Right lung (tissue), 5 donors: ENCODE results near the gene LMBRD2. TPM values are rescaled to one million over a fixed set of nuclear protein-coding genes. Genes with fewer than 3 reads are reported as not detected.

Experiments
- DNase-seq, 2 donors: peaks; one replicate each; pipeline ENCODE4 v3.0.0-alpha.2; 2013
- polyA plus RNA-seq, 5 donors: library from polyadenylated mRNA; unstranded; fragments of 120-200 nt; gene quantifications; one replicate each; pipeline versions ENCODE4 v1.2.1 to v1.2.3, GENCODE V29; 2013; ENCODE audit warnings: inconsistent platforms in 1 of 5, low replicate concordance in 1 of 5; ENCODE audit not compliant: insufficient read length in 5 of 5, insufficient read depth in 1 of 5

The LMBRD2 gene
- polyA plus RNA-seq, 5 donors, result 7.6 to 11.9 (median 11.9) TPM

DNA sequence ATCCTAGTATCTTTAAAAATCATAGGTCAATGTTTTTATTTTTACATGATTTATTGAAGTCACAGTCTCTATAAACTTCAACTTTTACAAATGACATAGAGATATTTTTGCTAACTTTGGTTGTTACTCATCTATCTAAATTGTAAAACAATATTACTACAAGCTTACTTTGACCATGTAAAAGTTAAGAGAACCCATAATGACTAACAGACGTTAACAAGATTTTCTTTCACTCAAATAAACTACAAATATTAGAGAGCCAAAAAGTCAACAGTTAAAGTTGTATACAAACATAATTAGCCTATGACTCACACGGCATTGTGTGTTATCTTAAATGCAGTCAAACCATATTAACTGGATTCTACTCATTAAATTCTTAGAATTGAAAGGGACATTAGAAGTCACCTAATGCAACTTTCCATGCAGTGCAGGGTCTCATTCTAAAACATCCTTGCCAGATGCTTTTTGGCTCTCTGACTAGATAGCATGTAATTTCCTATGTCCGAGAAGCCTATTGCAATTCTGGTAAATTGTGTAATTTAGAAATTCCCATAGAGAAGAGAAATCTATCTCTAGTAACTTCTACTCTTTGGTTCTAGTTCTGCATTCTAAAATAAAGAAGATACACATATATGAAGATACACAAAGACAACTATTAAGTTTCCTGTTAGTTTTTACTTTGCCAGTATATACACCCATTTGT lies 42.8 kb downstream of the LMBRD2 start:
- peak; percentile 5 to 20 for DNase-seq

DNA sequence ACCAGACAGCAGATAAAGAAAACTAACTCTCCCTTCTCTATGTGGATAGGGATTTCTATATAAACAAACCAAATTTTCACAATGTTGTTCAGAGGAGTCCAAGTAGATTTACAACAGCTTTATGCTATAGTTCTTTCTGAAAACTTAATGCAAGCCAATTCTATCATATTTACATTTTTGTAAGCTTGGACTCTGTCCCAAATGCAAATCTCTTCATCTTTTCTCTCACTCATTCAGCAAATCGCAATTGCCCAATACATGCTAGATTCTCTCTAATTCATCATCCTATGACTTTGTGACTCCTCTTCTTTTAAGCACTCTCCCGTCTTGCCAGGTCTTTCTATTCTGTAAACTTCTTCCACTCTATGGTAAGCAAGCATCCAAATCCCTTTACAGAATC lies 45.9 kb downstream of the LMBRD2 start:
- peak; percentile 47 to 57 for DNase-seq

DNA sequence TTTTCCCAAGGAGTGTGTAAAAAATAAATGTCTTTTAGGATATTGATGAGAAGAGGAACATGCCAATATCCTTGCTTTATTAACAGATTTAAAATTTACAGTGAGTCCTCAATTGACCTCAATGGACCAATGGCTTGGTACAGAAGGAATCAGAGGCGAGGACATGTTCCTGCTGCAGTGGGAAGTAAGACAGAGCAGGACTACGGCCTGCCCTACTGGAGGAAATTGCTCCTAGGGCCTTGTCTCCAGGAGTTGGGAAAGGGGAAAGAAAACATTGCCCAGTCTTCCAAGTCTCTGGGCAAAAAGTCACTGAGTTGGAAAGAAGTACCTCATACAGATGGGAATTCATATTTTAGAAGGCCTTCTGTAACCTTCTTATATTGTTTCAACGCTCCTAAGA lies 51.9 kb downstream of the LMBRD2 start:
- DNase-seq, result no peak

DNA sequence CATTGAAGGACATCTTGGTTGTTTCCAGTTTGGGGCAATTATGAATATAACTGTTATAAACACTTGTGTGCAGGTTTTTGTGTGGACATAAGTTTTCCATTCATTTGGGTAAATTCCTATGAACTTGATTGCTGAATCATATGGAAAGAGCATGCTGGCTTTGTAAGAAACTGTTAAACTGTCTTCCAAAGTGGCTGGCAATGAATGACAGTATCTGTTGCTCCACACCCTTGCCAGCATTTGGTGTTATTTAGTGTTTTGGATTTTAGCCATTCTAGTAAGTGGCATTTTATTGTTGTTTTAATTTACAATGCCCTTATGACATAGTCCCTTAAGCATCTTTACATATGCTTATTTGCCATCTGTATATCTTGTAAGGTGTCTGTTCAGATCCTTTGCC lies 55.2 kb downstream of the LMBRD2 start:
- no peak for DNase-seq

DNA sequence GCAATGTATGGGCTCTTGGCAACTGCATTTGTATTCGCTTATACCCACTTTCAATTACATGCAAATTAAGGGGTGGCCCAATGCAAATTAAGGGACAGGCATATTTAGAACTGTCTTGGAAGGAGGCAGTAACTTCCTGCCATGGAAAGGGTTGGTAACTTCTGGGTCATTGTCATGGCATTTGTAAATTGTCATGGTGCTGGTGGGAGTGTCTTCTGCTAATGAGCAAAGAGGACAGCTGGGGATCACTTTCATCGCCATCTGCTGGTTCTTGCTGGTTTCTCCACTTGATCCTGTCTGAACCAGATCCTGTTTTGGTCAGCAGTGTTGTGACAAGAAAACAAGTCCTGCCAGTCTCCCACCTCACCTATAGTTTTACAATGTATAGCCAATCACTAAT lies 61.7 kb downstream of the LMBRD2 start:
- no peak for DNase-seq

DNA sequence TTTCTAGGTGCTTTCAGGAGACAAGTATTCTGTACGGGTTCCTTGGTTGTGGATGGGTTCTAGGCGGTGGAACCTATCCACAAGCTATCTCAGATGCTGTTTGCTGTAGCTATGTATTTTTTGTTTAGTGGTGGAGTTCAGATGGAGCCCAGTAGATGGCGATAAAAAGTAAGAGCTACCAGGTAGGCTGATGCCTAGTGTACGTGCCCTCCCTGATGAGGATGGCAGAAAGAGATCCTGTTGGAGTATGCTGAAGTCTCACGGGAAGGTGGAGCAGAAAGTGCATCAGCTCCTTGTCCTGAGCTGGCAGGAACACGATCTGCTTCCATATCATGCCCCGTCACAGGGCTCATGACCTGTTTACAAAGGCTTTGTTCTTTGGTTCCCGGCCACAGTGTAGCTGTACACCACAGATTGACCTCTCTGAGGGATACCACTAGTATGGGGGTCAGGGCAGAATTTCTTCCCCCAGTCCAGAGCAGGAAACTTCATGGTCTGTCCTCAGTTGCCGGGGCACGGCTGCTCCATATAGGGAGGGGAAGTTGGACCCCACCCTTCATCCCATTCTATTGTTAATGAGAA lies 72.4 kb downstream of the LMBRD2 start:
- DNase-seq, result peak; percentile 28 to 50

DNA sequence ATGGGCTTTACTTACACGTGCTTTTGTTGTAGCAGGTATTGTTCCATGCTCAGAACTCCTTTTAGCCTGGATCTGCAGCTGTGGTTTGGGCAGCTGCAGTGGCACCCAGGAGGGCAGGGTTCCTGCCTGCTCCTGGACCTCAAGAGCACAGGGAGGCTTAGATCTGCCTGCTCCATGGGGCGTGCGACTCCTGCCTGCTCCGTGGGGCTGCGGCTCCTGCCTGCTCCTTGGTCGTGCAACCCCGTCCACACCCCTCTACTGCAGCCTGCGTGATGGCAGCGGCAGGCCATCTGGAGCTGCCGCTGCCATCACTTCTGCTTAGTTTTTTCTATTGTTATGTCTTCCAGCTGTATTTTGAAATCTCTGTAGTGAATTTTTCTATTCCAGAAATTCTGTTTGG lies 73.3 kb downstream of the LMBRD2 start:
- DNase-seq, result no peak

DNA sequence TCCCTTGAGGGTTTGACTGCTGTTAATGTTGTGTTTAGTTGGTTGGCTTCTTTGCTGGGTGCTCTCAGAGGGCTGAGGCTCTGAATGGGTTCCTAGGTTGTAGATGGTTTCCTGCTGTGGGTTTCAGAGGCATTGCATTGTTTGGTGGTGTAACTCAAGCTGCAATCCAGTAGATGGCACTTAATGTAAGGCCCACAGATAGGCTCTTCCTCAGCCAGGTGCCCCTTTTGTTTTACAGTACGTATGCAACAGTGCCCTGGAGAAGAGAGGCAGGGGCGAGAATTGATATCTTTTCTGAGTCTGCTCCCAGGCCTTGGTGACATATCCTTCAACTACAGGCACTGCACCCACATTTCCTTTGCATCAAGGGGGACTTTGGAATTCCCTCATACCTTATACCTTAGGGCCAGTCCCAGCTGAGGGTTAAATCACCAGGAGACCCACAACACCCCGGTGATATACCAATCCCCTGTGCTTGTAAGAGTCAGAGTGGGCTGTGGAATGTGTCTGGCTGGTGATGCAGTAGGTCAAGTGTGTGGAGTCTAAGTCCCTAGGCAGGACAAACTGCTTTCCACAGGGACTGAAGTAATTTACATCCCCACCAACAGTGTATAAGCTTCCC lies 78.0 kb downstream of the LMBRD2 start:
- no peak for DNase-seq

DNA sequence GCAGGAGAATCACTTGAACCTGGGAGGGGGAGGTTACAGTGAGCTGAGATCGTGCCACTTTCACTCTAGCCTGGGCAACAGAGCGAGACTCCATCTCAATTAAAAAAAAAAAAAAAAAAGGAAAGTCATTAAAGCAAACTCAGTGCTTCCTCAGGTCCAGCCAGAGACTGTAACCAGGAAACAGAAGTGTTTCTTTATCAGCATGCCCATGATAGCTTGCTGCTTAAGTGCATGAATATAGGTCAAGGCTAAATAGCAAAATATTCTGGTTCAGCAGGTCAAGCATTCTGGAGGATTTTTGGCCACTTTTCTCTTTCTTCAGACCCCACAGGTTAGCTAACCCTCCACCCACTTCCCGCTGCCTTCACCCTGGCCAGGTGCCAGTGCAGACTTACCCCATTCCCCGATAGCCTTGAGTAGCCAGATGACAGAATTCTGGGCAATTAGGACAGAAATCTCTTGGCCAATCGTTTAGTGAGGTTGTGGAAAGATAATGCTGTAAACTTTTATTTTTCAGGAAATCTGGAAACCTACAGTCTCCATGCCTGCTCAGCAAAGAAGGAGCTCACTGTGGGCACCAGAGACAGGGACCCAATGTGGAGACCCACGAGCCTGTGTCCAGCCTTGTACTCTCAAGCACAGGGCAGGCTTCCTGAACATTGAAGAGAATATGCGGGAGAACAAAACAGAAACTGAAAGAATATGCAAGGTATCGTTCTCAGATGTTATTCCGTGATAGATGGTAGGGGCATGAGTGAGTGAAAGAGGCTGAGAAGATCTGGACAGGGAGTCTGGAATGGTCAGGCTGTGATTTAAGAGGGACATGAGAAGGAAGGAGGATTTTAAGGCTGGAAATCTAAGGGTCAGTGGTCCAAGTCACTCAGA lies 80.8 kb downstream of the LMBRD2 start:
- DNase-seq, result no peak

DNA sequence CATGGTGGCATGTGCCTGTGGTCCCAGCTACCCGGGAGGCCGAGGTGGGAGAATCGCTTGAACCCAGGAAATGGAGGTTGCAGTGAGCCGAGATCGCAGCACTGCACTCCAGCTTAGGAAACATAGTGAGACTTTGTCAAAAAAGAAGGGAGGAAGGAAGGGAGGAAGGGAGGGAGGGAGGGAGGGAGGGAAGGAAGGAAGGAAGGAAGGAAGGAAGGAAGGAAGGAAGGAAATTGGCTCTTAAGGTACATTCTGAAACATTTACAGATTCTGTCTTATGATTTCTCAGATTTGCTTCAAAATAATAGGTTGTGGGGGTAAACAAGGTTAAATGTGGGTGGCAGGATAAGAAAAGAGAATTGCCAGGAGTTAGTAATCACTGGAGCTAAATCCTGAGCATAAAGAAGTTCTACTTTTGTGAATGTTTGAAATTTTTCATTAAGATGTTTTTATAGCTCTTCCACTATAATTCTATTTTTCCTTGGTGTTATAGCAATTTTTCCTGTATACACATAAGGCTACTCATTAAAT lies 82.9 kb downstream of the LMBRD2 start:
- DNase-seq, result no peak

DNA sequence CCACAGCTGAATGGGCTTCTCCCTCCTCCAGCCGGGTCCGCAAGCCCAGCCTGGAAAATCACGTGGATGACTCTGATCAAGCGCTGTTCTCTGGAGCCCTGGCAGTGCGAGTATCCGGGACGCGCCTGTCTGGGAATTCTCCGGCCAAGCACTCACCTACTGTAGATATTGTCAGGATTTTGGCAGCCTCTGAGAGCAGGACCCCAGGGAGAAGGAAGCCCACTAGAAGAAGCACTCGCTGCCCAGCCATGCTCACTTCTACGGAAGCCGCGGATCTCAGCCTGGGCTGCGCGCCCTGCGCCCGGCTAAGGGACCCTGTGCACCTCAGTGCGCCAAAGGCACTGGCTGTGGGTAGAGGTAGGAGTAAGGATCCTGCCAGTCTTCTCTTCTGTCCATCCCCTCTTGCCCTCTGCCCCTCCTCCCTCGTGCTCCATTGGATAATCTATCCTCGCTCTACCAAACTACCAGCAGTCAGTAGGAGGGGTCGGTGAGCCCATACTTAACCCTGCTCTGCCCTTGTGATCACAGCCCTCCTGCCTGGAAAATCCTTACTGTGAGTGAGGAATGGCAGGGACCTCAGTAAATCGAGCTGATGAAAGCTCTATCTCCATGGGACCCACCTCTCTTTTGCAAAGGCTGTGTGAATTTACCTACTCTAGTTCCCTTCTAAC lies 85.0 kb downstream of the LMBRD2 start, which contains the start of gene UGT3A2:
UGT3A2 (minus strand) TSS at position 343 of the 671 bp plus-strand sequence; CDS start at position 250, 93 bp downstream.
- DNase-seq, result no peak

DNA sequence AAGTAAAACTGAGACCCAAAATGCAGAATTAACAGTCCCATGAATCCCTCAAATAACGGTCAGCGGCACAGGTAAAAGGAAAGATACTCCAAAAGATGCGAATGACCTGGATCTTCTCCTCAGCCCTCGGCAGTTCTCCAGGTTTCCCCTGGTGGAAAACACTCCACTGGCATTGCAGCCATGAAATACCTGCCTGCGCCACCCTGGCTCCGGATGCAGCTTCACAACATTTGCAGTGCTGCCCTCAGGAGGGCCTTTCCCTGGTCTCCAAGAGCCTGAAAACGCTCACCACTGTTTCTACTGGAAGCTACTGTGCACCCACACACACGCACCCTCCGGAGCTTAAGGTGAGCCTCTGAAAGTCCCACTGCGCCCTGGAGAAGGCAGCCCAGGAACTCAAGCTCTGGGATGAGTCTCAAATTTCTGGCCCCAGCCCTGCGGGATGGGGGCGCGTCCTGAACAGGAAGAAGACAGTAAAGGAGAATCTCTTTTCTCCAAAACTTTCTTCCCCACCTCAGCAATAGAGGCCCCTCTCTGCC lies 85.6 kb downstream of the LMBRD2 start:
- no peak for DNase-seq

DNA sequence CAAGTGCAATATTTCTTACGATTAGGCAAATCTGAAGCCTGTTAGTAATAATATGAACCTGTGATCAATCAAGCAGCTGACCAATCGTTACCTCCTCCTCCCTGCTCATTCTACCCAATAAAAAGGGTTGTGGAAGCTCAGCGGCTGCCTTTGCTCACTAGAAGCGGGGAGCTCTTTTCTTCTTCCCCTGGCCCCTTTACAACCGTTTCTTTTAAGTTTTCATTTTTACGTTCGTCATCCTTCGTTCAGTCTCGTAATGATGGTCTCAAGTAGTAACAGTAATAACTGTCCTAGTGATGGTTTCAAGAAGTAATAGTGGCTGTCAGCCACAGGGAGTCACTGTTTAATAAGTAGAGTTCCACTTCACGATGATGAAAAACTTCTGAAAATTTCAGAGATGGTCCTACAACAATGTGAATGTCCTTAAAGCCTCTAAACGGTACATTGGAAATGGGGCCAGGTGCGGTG lies 91.2 kb downstream of the LMBRD2 start:
- no peak for DNase-seq

DNA sequence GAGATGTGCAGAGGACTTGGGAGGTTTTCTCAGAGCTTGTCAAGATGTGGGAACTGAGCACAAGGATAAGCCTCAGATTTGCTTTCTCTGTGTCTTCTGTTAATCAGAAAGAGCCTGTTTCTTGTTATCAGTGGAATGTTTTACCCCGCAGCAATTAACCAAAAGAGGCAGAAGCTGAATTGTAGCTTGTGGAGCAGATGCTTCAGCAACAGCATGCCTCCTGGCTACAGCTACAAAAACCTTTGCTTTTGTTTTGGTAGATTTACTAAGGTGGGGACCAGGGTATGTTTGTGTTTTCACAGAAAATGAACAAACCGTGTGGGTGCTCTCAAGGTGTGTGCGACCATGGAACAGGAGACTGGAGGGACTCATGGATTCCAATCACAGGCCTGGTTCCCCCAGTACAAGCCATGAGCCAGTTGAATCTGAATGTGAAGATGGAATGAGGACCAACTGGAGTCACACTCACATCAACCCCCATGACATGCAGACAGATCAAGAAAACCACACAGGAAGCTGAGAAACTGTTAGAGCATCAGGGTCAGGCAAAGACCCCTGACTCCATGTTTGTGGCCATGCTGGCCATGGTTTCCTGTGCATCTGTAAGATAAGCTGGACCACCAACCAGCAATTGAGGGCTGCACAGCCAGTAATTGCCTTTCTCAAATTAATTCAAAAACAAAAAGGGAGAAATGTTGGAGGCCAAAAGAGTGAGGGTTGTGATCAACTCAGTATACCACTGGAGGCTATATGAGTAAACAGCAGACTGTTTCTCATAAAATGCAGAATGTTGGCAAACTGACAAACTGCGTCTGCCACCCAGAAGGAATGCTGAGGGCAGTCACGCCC lies 91.9 kb downstream of the LMBRD2 start:
- DNase-seq, result no peak

DNA sequence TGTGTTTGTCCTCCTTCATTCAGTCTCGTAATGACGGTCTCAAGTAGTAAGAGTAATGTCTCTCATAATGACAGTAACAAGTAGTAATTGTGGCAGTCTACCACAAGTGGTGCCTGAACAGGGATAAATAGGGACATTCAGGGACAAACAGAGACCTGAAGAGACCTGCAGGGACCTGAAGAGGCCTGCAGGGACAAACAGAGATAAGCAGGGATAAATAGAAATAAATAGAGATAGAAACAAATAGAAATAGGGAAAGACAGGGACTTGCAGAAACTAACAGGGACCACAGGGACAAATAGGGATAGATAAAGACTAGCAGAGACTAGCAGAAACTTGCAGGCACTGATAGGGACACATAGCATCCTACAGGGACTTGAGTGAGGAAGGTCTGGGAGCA lies 92.9 kb downstream of the LMBRD2 start:
- no peak for DNase-seq

DNA sequence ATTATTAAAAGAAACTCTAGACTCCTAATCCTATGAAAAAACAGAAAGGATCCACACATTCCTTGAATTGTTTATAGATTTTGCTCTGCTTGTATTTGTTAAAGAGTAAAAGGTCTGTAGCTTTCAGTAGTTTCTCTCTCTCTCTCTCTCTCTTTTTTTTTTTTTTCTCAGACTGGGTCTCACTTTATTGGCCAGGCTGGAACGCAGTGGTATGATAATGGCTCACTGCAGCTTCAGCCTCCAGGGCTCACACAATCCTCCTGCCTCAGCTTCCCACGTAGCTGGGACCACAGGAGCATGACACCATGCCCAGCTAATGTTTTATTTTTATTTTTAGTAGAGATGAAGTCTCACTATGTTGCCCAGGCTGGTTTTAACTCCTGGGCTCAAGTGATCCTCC lies 94.3 kb downstream of the LMBRD2 start:
- no peak for DNase-seq

DNA sequence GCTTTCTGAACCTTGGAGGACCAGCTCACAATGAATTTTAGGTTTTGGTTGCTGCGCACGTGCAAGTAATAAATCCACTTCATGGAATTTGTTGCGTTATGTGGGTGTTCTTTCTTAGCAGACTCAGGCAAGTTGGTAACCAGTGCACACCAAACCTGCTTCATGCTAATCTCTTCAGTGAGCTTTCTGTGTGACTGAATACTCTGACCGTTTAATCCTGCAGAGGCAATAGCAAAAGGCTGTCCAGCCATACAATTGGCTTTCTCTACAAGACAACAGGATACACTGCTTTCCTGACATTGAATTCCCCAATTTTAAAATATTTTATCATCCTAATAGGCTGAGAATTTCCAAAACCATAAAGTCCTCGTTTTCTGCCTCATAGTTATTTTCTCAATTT lies 95.3 kb downstream of the LMBRD2 start:
- DNase-seq, result no peak

DNA sequence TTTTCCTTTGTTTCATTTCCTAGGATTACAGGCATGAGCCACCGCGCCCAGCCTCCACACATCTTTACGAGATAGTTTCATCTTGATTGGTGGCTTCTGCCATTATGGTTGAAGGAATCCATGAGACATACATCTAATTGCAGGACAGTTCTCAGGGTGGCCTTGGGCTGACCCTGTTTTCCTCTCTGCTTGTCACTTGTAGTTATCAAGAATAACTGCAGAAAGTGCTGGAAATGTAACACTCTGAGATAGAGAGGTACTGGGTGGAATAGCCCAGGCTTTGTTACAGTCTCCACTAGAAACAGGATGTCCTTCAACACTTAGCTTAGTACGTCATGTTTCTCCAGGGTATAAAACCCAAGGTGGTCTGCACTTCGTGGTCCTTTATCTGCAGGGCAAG lies 95.7 kb downstream of the LMBRD2 start:
- DNase-seq, result no peak

DNA sequence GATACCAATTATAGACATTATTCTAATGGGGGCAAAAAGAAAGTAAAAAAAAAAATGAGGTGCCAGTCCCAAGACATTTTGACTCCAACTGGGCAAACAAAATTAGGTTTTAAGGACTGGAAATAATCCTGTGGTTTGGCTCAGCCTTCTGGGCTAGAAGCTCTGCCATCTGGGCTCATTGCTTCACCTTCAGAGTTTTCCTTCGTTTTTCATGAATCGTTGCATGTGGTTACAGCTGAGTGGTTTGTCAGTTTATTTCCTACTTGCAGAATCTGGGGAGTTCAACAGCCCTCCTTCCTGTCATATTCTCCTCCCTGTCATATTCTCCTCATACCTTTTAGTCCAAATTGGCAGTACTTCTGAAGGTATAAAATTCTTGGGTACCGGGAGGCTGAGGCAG lies 97.0 kb downstream of the LMBRD2 start:
- DNase-seq, result no peak

DNA sequence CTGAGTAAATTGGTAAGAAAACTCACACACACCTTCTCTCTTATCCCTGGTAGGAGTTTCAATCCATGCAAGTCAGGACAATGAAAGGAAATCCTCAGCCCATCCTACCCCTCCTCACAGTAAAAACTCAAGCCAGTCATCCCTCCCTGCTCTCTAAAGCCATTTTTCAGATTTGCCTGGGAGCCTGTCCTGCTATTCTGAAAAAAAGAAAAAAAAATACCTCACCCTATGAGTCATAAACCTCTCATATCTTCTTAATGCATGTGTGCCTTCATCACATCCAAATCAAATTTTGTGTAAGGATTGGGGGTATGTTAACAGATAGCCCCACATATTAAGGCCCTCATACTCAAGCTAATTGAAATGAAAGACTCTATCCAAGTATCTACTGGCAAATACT lies 99.1 kb downstream of the LMBRD2 start:
- no peak for DNase-seq
